Endothelial cell of umbilical vein (primary cell): ENCODE measurements around the gene EXOC3.

ENCODE experiments used
- EZH2 ChIP-seq: IDR thresholded peaks from 2 replicates; pipeline ENCODE4 v1.6.1; 2012; ENCODE audit warnings: borderline replicate concordance, low read depth, mild to moderate bottlenecking, moderate library complexity, low read length, inconsistent platforms; ENCODE audit not compliant: severe bottlenecking
- JUN ChIP-seq: IDR thresholded peaks from 2 replicates; pipeline ENCODE4 v1.6.1; 2011; ENCODE audit warnings: borderline replicate concordance, low read depth; ENCODE audit not compliant: insufficient read length, insufficient read depth
- MAX ChIP-seq: IDR thresholded peaks from 2 replicates; pipeline ENCODE4 v1.6.1; 2011; ENCODE audit not compliant: insufficient read depth, insufficient read length
- MYC ChIP-seq: IDR thresholded peaks from one replicate; pipeline ENCODE4 v1.6.1; 2011; ENCODE audit warnings: mild to moderate bottlenecking, low read depth, low read length
- POLR2A ChIP-seq: IDR thresholded peaks from 2 replicates; pipeline ENCODE4 v1.6.1; 2012; ENCODE audit warnings: low read depth, mild to moderate bottlenecking, control low read depth, low read length
- POLR2AphosphoS5 ChIP-seq: IDR thresholded peaks from 2 replicates; pipeline ENCODE4 v1.6.1; 2012; ENCODE audit warnings: low read depth, mild to moderate bottlenecking, control low read depth, low read length, moderate library complexity; ENCODE audit not compliant: insufficient read depth
- TF ChIP-seq, protein P1 (sequence below), 2 donors: IDR thresholded peaks; 1 replicate in 1 of 2; 2 replicates in 1 of 2; pipeline ENCODE4 v1.5.1; 2011; ENCODE audit warnings: low read length in 2 of 2, mild to moderate bottlenecking in 2 of 2, moderate library complexity in 2 of 2, control low read depth in 1 of 2, inconsistent platforms in 1 of 2, low read depth in 1 of 2; ENCODE audit not compliant: insufficient read depth in 1 of 2; ENCODE audit errors: extremely low read depth in 1 of 2

- TF ChIP-seq, protein P1, sequence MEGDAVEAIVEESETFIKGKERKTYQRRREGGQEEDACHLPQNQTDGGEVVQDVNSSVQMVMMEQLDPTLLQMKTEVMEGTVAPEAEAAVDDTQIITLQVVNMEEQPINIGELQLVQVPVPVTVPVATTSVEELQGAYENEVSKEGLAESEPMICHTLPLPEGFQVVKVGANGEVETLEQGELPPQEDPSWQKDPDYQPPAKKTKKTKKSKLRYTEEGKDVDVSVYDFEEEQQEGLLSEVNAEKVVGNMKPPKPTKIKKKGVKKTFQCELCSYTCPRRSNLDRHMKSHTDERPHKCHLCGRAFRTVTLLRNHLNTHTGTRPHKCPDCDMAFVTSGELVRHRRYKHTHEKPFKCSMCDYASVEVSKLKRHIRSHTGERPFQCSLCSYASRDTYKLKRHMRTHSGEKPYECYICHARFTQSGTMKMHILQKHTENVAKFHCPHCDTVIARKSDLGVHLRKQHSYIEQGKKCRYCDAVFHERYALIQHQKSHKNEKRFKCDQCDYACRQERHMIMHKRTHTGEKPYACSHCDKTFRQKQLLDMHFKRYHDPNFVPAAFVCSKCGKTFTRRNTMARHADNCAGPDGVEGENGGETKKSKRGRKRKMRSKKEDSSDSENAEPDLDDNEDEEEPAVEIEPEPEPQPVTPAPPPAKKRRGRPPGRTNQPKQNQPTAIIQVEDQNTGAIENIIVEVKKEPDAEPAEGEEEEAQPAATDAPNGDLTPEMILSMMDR (IDR thresholded peaks at IDR 0.05; ENCODE audit: extremely low read depth in 1 of 2, insufficient read depth in 1 of 2, low read depth in 1 of 2, low read length in 2 of 2) = no peak
- no peak for TF ChIP-seq EZH2
- TF ChIP-seq POLR2AphosphoS5 = no peak
- no peak for TF ChIP-seq JUN
- TF ChIP-seq MYC = no peak
- no peak for TF ChIP-seq MAX
- TF ChIP-seq POLR2A = no peak
These were observed 50.2 kb downstream of the EXOC3 start for GRCh38 chr5:493119-493701.
